Measurements from ENCODE around the gene ATG4C.
"Not testable (repeated sequence)": the region's sequence is repeated elsewhere in the genome, so short reads cannot be mapped to it uniquely, and the experiment has no call there.

Gene ATG4C

GRCh38 chr1:62783736-62784508, at the start of gene ATG4C:
ATG4C (plus strand) TSS chr1:62784132; CDS start chr1:62803787, 19,655 bp downstream.
- peak within 1 kb of the TSS; percentile 81 for H3K9ac ChIP-seq (ENCODE audit: low read length)

GRCh38 chr1:62735491-62736171, 48.3 kb upstream of the ATG4C start:
- Histone ChIP-seq H3K4me3 (ENCODE audit: low read depth in 1 of 2, low read length in 2 of 2) (no peak overlapping the region), H3K9ac (ENCODE audit: low read length) (no peak overlapping the region), H3K27ac (ENCODE audit: low read depth, low read length) (no peak overlapping the region), H3K9me3 (ENCODE audit: low read length) (no peaks in the 10 kb centered on the region), H3K36me3 (ENCODE audit: insufficient read depth, low read length) (no peaks in the 10 kb centered on the region), H3K4me1 (ENCODE audit: insufficient read depth, low read length) (no peaks in the 10 kb centered on the region), H3K27me3 (ENCODE audit: control insufficient read depth in 1 of 2, insufficient read depth in 2 of 2, low read length in 2 of 2) (no peaks in the 10 kb centered on the region)

More at GRCh38 chr1:62783736-62784508, at the start of gene ATG4C:
- Histone ChIP-seq H3K4me1 (ENCODE audit: insufficient read depth, low read length) (peaks cover 10% of the 10 kb centered on the region), H3K36me3 (ENCODE audit: insufficient read depth, low read length) (no peaks in the 10 kb centered on the region), H3K9me3 (ENCODE audit: low read length) (no peaks in the 10 kb centered on the region), H3K4me3 (ENCODE audit: low read depth in 1 of 2, low read length in 2 of 2) (peak within 1 kb of the TSS; percentile 51 to 95), H3K27ac (ENCODE audit: low read depth, low read length) (peak within 1 kb of the TSS; percentile 78), H3K27me3 (ENCODE audit: control insufficient read depth in 1 of 2, insufficient read depth in 2 of 2, low read length in 2 of 2) (no peaks in the 10 kb centered on the region)

GRCh38 chr1:62740701-62741100, 43.2 kb upstream of the ATG4C start:
- H3K27me3 ChIP-seq (ENCODE audit: control insufficient read depth in 1 of 2, insufficient read depth in 2 of 2, low read length in 2 of 2); H3K9ac ChIP-seq (ENCODE audit: low read length); H3K9me3 ChIP-seq (ENCODE audit: low read length); H3K27ac ChIP-seq (ENCODE audit: low read depth, low read length); H3K4me3 ChIP-seq (ENCODE audit: low read depth in 1 of 2, low read length in 2 of 2); H3K36me3 ChIP-seq (ENCODE audit: insufficient read depth, low read length); H3K4me1 ChIP-seq (ENCODE audit: insufficient read depth, low read length): not testable (repeated sequence)

GRCh38 chr1:62744611-62745577, 39.0 kb upstream of the ATG4C start:
- Histone ChIP-seq H3K9me3 (ENCODE audit: low read length) (no peaks in the 10 kb centered on the region), H3K27ac (ENCODE audit: low read depth, low read length) (no peak overlapping the region), H3K9ac (ENCODE audit: low read length) (no peak overlapping the region), H3K4me3 (ENCODE audit: low read depth in 1 of 2, low read length in 2 of 2) (no peak overlapping the region), H3K4me1 (ENCODE audit: insufficient read depth, low read length) (no peaks in the 10 kb centered on the region), H3K27me3 (ENCODE audit: control insufficient read depth in 1 of 2, insufficient read depth in 2 of 2, low read length in 2 of 2) (no peaks in the 10 kb centered on the region), H3K36me3 (ENCODE audit: insufficient read depth, low read length) (no peaks in the 10 kb centered on the region)

- H3K9ac ChIP-seq (ENCODE audit: low read length) = no peak overlapping the region
- H3K36me3 ChIP-seq (ENCODE audit: insufficient read depth, low read length) = no peaks in the 10 kb centered on the region
- no peaks in the 10 kb centered on the region for H3K27me3 ChIP-seq (ENCODE audit: control insufficient read depth in 1 of 2, insufficient read depth in 2 of 2, low read length in 2 of 2)
- no peaks in the 10 kb centered on the region for H3K9me3 ChIP-seq (ENCODE audit: low read length)
- H3K4me3 ChIP-seq (ENCODE audit: low read depth in 1 of 2, low read length in 2 of 2) = no peak overlapping the region
- H3K4me1 ChIP-seq (ENCODE audit: insufficient read depth, low read length) = no peaks in the 10 kb centered on the region
- no peak overlapping the region for H3K27ac ChIP-seq (ENCODE audit: low read depth, low read length)
Observed at GRCh38 chr1:62746086-62746808, 37.7 kb upstream of the ATG4C start.

GRCh38 chr1:62746809-62747138, 37.2 kb upstream of the ATG4C start:
- no peaks in the 10 kb centered on the region for H3K9me3 ChIP-seq (ENCODE audit: low read length)
- H3K4me1 ChIP-seq (ENCODE audit: insufficient read depth, low read length) = no peaks in the 10 kb centered on the region
- H3K27me3 ChIP-seq (ENCODE audit: control insufficient read depth in 1 of 2, insufficient read depth in 2 of 2, low read length in 2 of 2) = no peaks in the 10 kb centered on the region
- no peak overlapping the region for H3K27ac ChIP-seq (ENCODE audit: low read depth, low read length)
- H3K36me3 ChIP-seq (ENCODE audit: insufficient read depth, low read length) = no peaks in the 10 kb centered on the region
- no peak overlapping the region for H3K4me3 ChIP-seq (ENCODE audit: low read depth in 1 of 2, low read length in 2 of 2)
- no peak overlapping the region for H3K9ac ChIP-seq (ENCODE audit: low read length)

GRCh38 chr1:62753031-62753965, 30.6 kb upstream of the ATG4C start:
- H3K9ac ChIP-seq (ENCODE audit: low read length) = no peak overlapping the region
- no peaks in the 10 kb centered on the region for H3K9me3 ChIP-seq (ENCODE audit: low read length)
- H3K27ac ChIP-seq (ENCODE audit: low read depth, low read length) = no peak overlapping the region
- no peaks in the 10 kb centered on the region for H3K27me3 ChIP-seq (ENCODE audit: control insufficient read depth in 1 of 2, insufficient read depth in 2 of 2, low read length in 2 of 2)
- no peak overlapping the region for H3K4me3 ChIP-seq (ENCODE audit: low read depth in 1 of 2, low read length in 2 of 2)
- no peaks in the 10 kb centered on the region for H3K4me1 ChIP-seq (ENCODE audit: insufficient read depth, low read length)
- no peaks in the 10 kb centered on the region for H3K36me3 ChIP-seq (ENCODE audit: insufficient read depth, low read length)

- not testable (repeated sequence) for H3K9ac ChIP-seq (ENCODE audit: low read length); H3K27me3 ChIP-seq (ENCODE audit: control insufficient read depth in 1 of 2, insufficient read depth in 2 of 2, low read length in 2 of 2); H3K27ac ChIP-seq (ENCODE audit: low read depth, low read length); H3K4me3 ChIP-seq (ENCODE audit: low read depth in 1 of 2, low read length in 2 of 2); H3K36me3 ChIP-seq (ENCODE audit: insufficient read depth, low read length); H3K4me1 ChIP-seq (ENCODE audit: insufficient read depth, low read length); H3K9me3 ChIP-seq (ENCODE audit: low read length)
Observed at GRCh38 chr1:62754938-62755337, 29.0 kb upstream of the ATG4C start.

- H3K4me3 ChIP-seq (ENCODE audit: low read depth in 1 of 2, low read length in 2 of 2); H3K36me3 ChIP-seq (ENCODE audit: insufficient read depth, low read length); H3K9ac ChIP-seq (ENCODE audit: low read length); H3K9me3 ChIP-seq (ENCODE audit: low read length); H3K4me1 ChIP-seq (ENCODE audit: insufficient read depth, low read length); H3K27ac ChIP-seq (ENCODE audit: low read depth, low read length); H3K27me3 ChIP-seq (ENCODE audit: control insufficient read depth in 1 of 2, insufficient read depth in 2 of 2, low read length in 2 of 2): not testable (repeated sequence)
Observed at GRCh38 chr1:62756255-62756884, 27.6 kb upstream of the ATG4C start.

GRCh38 chr1:62759232-62759875, 24.6 kb upstream of the ATG4C start:
- H3K9ac ChIP-seq (ENCODE audit: low read length); H3K36me3 ChIP-seq (ENCODE audit: insufficient read depth, low read length); H3K4me3 ChIP-seq (ENCODE audit: low read depth in 1 of 2, low read length in 2 of 2); H3K4me1 ChIP-seq (ENCODE audit: insufficient read depth, low read length); H3K9me3 ChIP-seq (ENCODE audit: low read length); H3K27ac ChIP-seq (ENCODE audit: low read depth, low read length); H3K27me3 ChIP-seq (ENCODE audit: control insufficient read depth in 1 of 2, insufficient read depth in 2 of 2, low read length in 2 of 2): not testable (repeated sequence)
